CD8-positive, alpha-beta memory T cell (primary cell): ENCODE results near the gene CST1. TPM values are rescaled to one million over a fixed set of nuclear protein-coding genes. Genes with fewer than 3 reads are reported as not detected.
"Not testable (repeated sequence)": the region's sequence is repeated elsewhere in the genome, so short reads cannot be mapped to it uniquely, and the experiment has no call there.

Experiments used
- CTCF ChIA-PET: fragments of 350-600 bp; sonication (Branson Sonifier 250); formaldehyde crosslinking; loops from one replicate; lab custom pipeline; 2021; ENCODE audit warnings: antibody characterized with exemption; lab: Charles Lee
- POLR2A ChIA-PET: fragments of 350-600 bp; sonication (Branson Sonifier 250); formaldehyde crosslinking; loops from one replicate; lab custom pipeline; 2021; ENCODE audit warnings: antibody characterized with exemption; lab: Charles Lee
- DNase-seq, 5 donors: peaks; one replicate each; pipeline versions ENCODE4 v3.0.0 to v3.0.0-alpha.2; 2020 to 2022; ENCODE audit warnings: mixed read lengths in 1 of 5
- H3K27ac ChIP-seq: one replicate; pipeline ENCODE4 v1.7.0; 2013; ENCODE audit warnings: low read depth, mild to moderate bottlenecking, low read length, moderate library complexity
- H3K27me3 ChIP-seq: 2 replicates; pipeline ENCODE4 v1.7.0; 2013; ENCODE audit warnings: low read length, mild to moderate bottlenecking; ENCODE audit not compliant: insufficient read depth, poor library complexity, severe bottlenecking
- H3K36me3 ChIP-seq: 2 replicates; pipeline ENCODE4 v1.7.0; 2013; ENCODE audit warnings: mild to moderate bottlenecking, low read length, moderate library complexity; ENCODE audit not compliant: insufficient read depth
- H3K4me1 ChIP-seq: 2 replicates; pipeline ENCODE4 v1.7.0; 2013; ENCODE audit warnings: mild to moderate bottlenecking, low read length, moderate library complexity; ENCODE audit not compliant: insufficient read depth
- H3K4me3 ChIP-seq: 2 replicates; pipeline ENCODE4 v1.7.0; 2013; ENCODE audit warnings: mild to moderate bottlenecking, low read length
- H3K9me3 ChIP-seq: 2 replicates; pipeline ENCODE4 v1.7.0; 2013; ENCODE audit warnings: mild to moderate bottlenecking, low read length
- H3K27ac Mint-ChIP-seq, 8 donors: one replicate each; pipeline ENCODE4 v1.8.0; 2020 to 2021; ENCODE audit warnings: mixed read lengths in 8 of 8, mild to moderate bottlenecking in 6 of 8, inconsistent platforms in 3 of 8, moderate library complexity in 3 of 8
- H3K27me3 Mint-ChIP-seq, 2 donors: one replicate each; pipeline ENCODE4 v1.8.0; 2020 to 2021; ENCODE audit warnings: mixed read lengths in 2 of 2, mild to moderate bottlenecking in 1 of 2, moderate library complexity in 1 of 2
- H3K36me3 Mint-ChIP-seq, 3 donors: one replicate each; pipeline ENCODE4 v1.8.0; 2020 to 2021; ENCODE audit warnings: mixed read lengths in 3 of 3, inconsistent platforms in 1 of 3, mild to moderate bottlenecking in 1 of 3
- H3K4me1 Mint-ChIP-seq, 3 donors: one replicate each; pipeline ENCODE4 v1.8.0; 2020 to 2021; ENCODE audit warnings: mixed read lengths in 3 of 3, inconsistent platforms in 1 of 3, mild to moderate bottlenecking in 1 of 3
- H3K4me3 Mint-ChIP-seq, 7 donors: one replicate each; pipeline ENCODE4 v1.8.0; 2020 to 2021; ENCODE audit warnings: mixed read lengths in 7 of 7, mild to moderate bottlenecking in 6 of 7, moderate library complexity in 4 of 7, inconsistent platforms in 2 of 7
- H3K9me3 Mint-ChIP-seq, 5 donors: one replicate each; pipeline ENCODE4 v1.8.0; 2020 to 2022; ENCODE audit warnings: mixed read lengths in 5 of 5, mild to moderate bottlenecking in 3 of 5, moderate library complexity in 2 of 5, inconsistent platforms in 1 of 5
- polyA plus RNA-seq: library from polyadenylated mRNA; unstranded; fragments of 300-500 nt; fragmentation: Illumina TruSeq; gene quantifications from one replicate; pipeline ENCODE4 v1.2.3, GENCODE V29; 2021
- total RNA-seq, 2 experiments: library from RNA; stranded (reverse); gene quantifications; one replicate each; pipeline ENCODE4 v1.2.3, GENCODE V29; 2021

The CST1 gene
- total and polyA plus RNA-seq, 3 experiments from 2014 or later: not detected

- Mint-ChIP-seq H3K4me1 (no peaks in the 10 kb centered on the region), H3K9me3 (no peaks in the 10 kb centered on the region), H3K4me3 (no peak overlapping the region), H3K27me3 (peaks cover 0 to 13% of the 10 kb centered on the region in 2 donors), H3K27ac (no peak overlapping the region), H3K36me3 (peaks cover 0 to 2% (median 0%) of the 10 kb centered on the region in 3 donors)
- Histone ChIP-seq H3K9me3 (no peaks in the 10 kb centered on the region), H3K27me3 (no peaks in the 10 kb centered on the region), H3K4me1 (no peaks in the 10 kb centered on the region), H3K27ac (no peak overlapping the region), H3K4me3 (no peak overlapping the region), H3K36me3 (no peaks in the 10 kb centered on the region)
- ChIA-PET CTCF (no interaction called here), POLR2A (no interaction called here)
- DNase-seq: no peak
These were observed 5.5 kb downstream of the CST1 start for GRCh38 chr20:23745247-23745646.

- Mint-ChIP-seq H3K9me3 (no peaks in the 10 kb centered on the region), H3K36me3 (peaks cover 0 to 2% (median 0%) of the 10 kb centered on the region in 3 donors), H3K4me1 (no peaks in the 10 kb centered on the region), H3K27ac (no peak overlapping the region), H3K4me3 (no peak overlapping the region), H3K27me3 (peaks cover 0 to 13% of the 10 kb centered on the region in 2 donors)
- H3K4me3 ChIP-seq: no peak overlapping the region
- H3K27ac ChIP-seq: no peak overlapping the region
- ChIA-PET CTCF (no interaction called here), POLR2A (no interaction called here)
- DNase-seq: no peak
- H3K36me3 ChIP-seq: no peaks in the 10 kb centered on the region
- H3K9me3 ChIP-seq: no peaks in the 10 kb centered on the region
- no peaks in the 10 kb centered on the region for H3K27me3 ChIP-seq
- no peaks in the 10 kb centered on the region for H3K4me1 ChIP-seq
These were observed 5.9 kb downstream of the CST1 start for GRCh38 chr20:23744817-23745216.

- DNase-seq, H3K4me1 ChIP-seq, H3K27me3 ChIP-seq, H3K9me3 Mint-ChIP-seq, H3K36me3 ChIP-seq, CTCF ChIA-PET, H3K36me3 Mint-ChIP-seq, H3K4me1 Mint-ChIP-seq, H3K4me3 ChIP-seq, H3K4me3 Mint-ChIP-seq, H3K27ac ChIP-seq, POLR2A ChIA-PET, H3K9me3 ChIP-seq, H3K27ac Mint-ChIP-seq: not testable (repeated sequence)
- peaks cover 7 to 24% of the 10 kb centered on the region in 2 donors for H3K27me3 Mint-ChIP-seq
These were observed 15.3 kb downstream of the CST1 start for GRCh38 chr20:23735391-23735790.

GRCh38 chr20:23734949-23735348 is 15.8 kb downstream of the CST1 start:
- POLR2A ChIA-PET, H3K4me3 Mint-ChIP-seq: not testable (repeated sequence)

GRCh38 chr20:23734440-23734839 is 16.3 kb downstream of the CST1 start:
- H3K4me1 Mint-ChIP-seq, H3K9me3 Mint-ChIP-seq, DNase-seq, H3K36me3 ChIP-seq, H3K27ac ChIP-seq, CTCF ChIA-PET, H3K9me3 ChIP-seq, POLR2A ChIA-PET, H3K27ac Mint-ChIP-seq, H3K4me3 ChIP-seq, H3K27me3 ChIP-seq, H3K36me3 Mint-ChIP-seq, H3K4me3 Mint-ChIP-seq, H3K4me1 ChIP-seq: not testable (repeated sequence)
- H3K27me3 Mint-ChIP-seq: peaks cover 12 to 24% of the 10 kb centered on the region in 2 donors

More at GRCh38 chr20:23734949-23735348, 15.8 kb downstream of the CST1 start:
- H3K9me3 ChIP-seq, H3K4me1 Mint-ChIP-seq, CTCF ChIA-PET, H3K27ac Mint-ChIP-seq, H3K4me1 ChIP-seq, H3K27me3 ChIP-seq, H3K4me3 ChIP-seq, H3K9me3 Mint-ChIP-seq, H3K36me3 ChIP-seq, DNase-seq, H3K27ac ChIP-seq, H3K36me3 Mint-ChIP-seq: not testable (repeated sequence)
- H3K27me3 Mint-ChIP-seq: peaks cover 11 to 24% of the 10 kb centered on the region in 2 donors

- H3K27ac Mint-ChIP-seq: no peak overlapping the region
- H3K36me3 ChIP-seq: no peaks in the 10 kb centered on the region
- DNase-seq: no peak
- H3K9me3 Mint-ChIP-seq: no peaks in the 10 kb centered on the region
- no peaks in the 10 kb centered on the region for H3K4me1 ChIP-seq
- no peaks in the 10 kb centered on the region for H3K4me1 Mint-ChIP-seq
- H3K27ac ChIP-seq: no peak overlapping the region
- no peak overlapping the region for H3K4me3 ChIP-seq
- peaks cover 12% of the 10 kb centered on the region in 2 donors for H3K27me3 Mint-ChIP-seq
- H3K36me3 Mint-ChIP-seq: no peaks in the 10 kb centered on the region
- POLR2A ChIA-PET: no interaction called here
- H3K27me3 ChIP-seq: no peaks in the 10 kb centered on the region
- CTCF ChIA-PET: no interaction called here
- no peaks in the 10 kb centered on the region for H3K9me3 ChIP-seq
- H3K4me3 Mint-ChIP-seq: no peak overlapping the region
These were observed 23.7 kb downstream of the CST1 start for GRCh38 chr20:23727016-23727415.

- CTCF ChIA-PET: no interaction called here
- no peaks in the 10 kb centered on the region for H3K4me1 ChIP-seq
- Mint-ChIP-seq H3K4me3 (no peak overlapping the region), H3K36me3 (no peaks in the 10 kb centered on the region), H3K27me3 (peaks cover 10 to 12% of the 10 kb centered on the region in 2 donors), H3K9me3 (no peaks in the 10 kb centered on the region), H3K27ac (no peak overlapping the region), H3K4me1 (no peaks in the 10 kb centered on the region)
- POLR2A ChIA-PET: no interaction called here
- no peaks in the 10 kb centered on the region for H3K27me3 ChIP-seq
- no peaks in the 10 kb centered on the region for H3K36me3 ChIP-seq
- H3K27ac ChIP-seq: no peak overlapping the region
- H3K9me3 ChIP-seq: no peaks in the 10 kb centered on the region
- no peak overlapping the region for H3K4me3 ChIP-seq
- no peak for DNase-seq
These were observed 25.6 kb downstream of the CST1 start for GRCh38 chr20:23725102-23725501.

GRCh38 chr20:23723659-23724307 is 27.0 kb downstream of the CST1 start:
- H3K27ac ChIP-seq, H3K36me3 Mint-ChIP-seq, H3K36me3 ChIP-seq, H3K9me3 Mint-ChIP-seq, H3K4me1 Mint-ChIP-seq, H3K9me3 ChIP-seq, H3K4me1 ChIP-seq, H3K27ac Mint-ChIP-seq, H3K4me3 Mint-ChIP-seq, H3K4me3 ChIP-seq, DNase-seq, H3K27me3 ChIP-seq, POLR2A ChIA-PET: not testable (repeated sequence)
- peaks cover 7 to 12% of the 10 kb centered on the region in 2 donors for H3K27me3 Mint-ChIP-seq
- CTCF ChIA-PET: interaction anchor here (1.3 kb wide), 1 partner anchor 42 kb away, joined by 3 read pairs; no protein-coding TSS in a partner anchor
